Measurements from ENCODE around the gene RNF157. TPM values are rescaled to one million over a fixed set of nuclear protein-coding genes. Genes with fewer than 3 reads are reported as not detected.

RNF157 gene
- total and polyA plus RNA-seq, 12 donors = 2.3 to 6.1 (median 4.5) TPM

DNA sequence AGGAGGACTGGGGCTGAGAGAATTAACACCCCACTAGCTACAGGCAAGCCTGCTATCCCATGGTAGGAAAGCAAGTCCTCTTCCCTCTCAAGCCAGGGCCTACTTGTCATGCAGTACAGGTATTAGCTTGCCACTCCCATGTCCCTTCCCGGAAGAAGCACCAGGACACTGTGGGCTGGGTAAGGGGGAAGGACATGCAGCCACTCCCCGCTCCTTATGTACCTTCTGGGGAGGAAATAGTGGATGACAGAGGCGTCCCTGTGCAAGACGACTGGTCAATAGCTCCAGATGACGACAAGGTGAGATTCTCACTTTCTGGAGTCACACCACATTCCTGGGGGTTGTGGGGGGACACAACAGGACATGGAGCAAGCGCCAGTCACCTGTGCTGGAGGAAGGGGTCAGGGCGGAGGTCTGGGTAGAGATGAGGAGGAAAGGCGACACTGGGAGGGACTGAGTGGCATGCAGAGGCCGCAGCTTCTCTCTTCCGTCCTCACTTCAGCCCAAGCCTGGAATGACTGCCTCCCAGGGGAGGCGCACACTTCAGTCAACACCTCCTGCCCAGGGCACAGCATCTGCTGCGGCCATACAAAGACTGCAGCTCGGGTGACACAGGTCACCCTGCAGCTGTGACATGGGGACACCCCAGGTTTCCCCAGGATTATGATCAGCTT, 84.2 kb downstream of the RNF157 start:
- Histone ChIP-seq H3K4me3 (no peak overlapping the region), H3K27me3 (no peaks in the 10 kb centered on the region), H3K4me1 (replicated peaks in 1 of 2) (no peaks in the 10 kb centered on the region), H3K36me3 (replicated peaks in 1 of 2) (no peaks in the 10 kb centered on the region), H3K9me3 (replicated peaks in 1 of 3) (no peaks in the 10 kb centered on the region), H3K27ac (no peak overlapping the region)
- 79 to 93% (median 87%) methylated on average over 12 to 13 of the region's 13 CpGs for WGBS, 4 donors
- TF ChIP-seq, protein P1, sequence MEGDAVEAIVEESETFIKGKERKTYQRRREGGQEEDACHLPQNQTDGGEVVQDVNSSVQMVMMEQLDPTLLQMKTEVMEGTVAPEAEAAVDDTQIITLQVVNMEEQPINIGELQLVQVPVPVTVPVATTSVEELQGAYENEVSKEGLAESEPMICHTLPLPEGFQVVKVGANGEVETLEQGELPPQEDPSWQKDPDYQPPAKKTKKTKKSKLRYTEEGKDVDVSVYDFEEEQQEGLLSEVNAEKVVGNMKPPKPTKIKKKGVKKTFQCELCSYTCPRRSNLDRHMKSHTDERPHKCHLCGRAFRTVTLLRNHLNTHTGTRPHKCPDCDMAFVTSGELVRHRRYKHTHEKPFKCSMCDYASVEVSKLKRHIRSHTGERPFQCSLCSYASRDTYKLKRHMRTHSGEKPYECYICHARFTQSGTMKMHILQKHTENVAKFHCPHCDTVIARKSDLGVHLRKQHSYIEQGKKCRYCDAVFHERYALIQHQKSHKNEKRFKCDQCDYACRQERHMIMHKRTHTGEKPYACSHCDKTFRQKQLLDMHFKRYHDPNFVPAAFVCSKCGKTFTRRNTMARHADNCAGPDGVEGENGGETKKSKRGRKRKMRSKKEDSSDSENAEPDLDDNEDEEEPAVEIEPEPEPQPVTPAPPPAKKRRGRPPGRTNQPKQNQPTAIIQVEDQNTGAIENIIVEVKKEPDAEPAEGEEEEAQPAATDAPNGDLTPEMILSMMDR (IDR thresholded peaks at IDR 0.05) = no peak
- no peak for TF ChIP-seq POLR2A (IDR thresholded peaks at IDR 0.05)
- peak in 1 of 7 donors; percentile 12 for DNase-seq
- intact Hi-C loops (cut with DNase I) = no loop called here

DNA sequence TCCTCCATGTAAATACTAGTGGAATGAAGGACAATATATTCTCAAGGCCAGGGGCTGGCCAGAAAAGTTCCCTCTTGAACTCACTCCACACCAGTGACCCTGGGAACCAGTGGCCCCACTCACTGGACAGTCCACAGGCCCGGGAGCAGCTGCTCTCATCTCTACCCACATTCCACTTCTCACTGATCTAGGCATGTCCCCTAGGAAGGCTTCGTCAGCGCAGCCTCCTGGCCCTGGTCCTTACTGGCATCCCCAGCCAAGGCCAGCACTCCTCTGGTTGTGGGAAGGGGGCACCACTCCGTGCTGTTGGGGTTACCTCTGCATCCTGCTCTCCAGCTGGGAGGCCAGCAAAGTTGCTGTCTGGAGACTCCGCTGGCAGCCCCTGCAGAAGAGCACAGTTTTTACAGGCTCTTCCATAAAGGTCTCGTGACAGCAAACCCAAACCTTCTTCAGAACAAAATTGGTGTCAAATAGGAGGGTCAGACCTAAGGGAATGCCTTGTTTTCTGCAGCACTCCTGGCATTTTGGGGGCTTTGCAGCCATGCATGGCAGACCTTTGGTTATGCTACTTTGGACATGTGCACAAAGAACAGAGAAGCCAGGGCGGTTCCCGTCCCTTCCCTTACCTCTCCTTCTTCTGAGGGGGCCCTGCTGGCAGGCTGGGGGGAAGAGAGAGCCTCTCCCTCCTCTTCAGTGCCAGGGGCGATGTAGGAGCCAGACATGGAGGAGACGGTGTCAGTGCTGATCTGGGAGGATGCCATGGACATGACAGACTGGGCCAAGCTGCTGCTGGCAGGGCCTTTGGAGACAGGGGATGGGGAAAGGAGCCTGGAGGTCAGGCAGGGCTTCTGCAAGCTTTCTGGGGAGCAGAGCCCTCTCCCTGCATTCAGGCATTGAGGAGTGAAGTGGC, 85.1 kb downstream of the RNF157 start:
- WGBS, 4 donors = 81 to 89% (median 87%) methylated on average over 7 to 10 of the region's 10 CpGs
- DNase-seq = peak in 1 of 7 donors; percentile 10
- Histone ChIP-seq H3K36me3 (replicated peaks in 1 of 2) (no peaks in the 10 kb centered on the region), H3K27ac (no peak overlapping the region), H3K27me3 (no peaks in the 10 kb centered on the region), H3K4me1 (replicated peaks in 1 of 2) (no peaks in the 10 kb centered on the region), H3K4me3 (no peak overlapping the region), H3K9me3 (replicated peaks in 1 of 3) (no peaks in the 10 kb centered on the region)
- TF ChIP-seq POLR2A (IDR thresholded peaks at IDR 0.05) = no peak
- TF ChIP-seq, protein P1 (IDR thresholded peaks at IDR 0.05) = no peak
- intact Hi-C loops (cut with DNase I) = no loop called here

DNA sequence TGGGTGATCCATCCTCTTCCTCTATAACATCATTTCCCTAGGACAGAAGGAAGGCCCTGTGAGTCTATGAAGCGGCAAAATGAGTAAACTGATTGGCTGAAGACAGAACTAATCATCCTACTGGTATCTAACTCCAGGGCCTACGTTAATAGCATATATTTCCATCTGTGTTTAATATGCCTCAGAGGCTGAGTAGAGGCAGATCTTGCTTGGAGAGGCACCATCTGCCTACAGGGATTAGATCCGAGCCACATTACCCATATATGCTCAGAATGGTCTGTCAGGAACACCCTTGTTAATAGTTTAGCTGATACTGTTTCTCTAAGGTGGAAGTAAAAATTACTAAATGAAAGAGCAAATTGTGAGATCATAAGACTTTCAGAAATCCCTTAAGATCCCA, 86.0 kb downstream of the RNF157 start:
- no peaks in the 10 kb centered on the region for H3K4me1 ChIP-seq (replicated peaks in 1 of 2)
- intact Hi-C loops (cut with DNase I) = no loop called here
- H3K36me3 ChIP-seq (replicated peaks in 1 of 2) = no peaks in the 10 kb centered on the region
- no peak overlapping the region for H3K4me3 ChIP-seq
- no peaks in the 10 kb centered on the region for H3K27me3 ChIP-seq
- TF ChIP-seq, protein P1 (IDR thresholded peaks at IDR 0.05) = no peak
- TF ChIP-seq POLR2A (IDR thresholded peaks at IDR 0.05) = no peak
- WGBS, 4 donors = 92 to 96% (median 94%) methylated on average over 3 of the region's 3 CpGs
- DNase-seq = no peak
- no peaks in the 10 kb centered on the region for H3K9me3 ChIP-seq (replicated peaks in 1 of 3)
- H3K27ac ChIP-seq = no peak overlapping the region

DNA sequence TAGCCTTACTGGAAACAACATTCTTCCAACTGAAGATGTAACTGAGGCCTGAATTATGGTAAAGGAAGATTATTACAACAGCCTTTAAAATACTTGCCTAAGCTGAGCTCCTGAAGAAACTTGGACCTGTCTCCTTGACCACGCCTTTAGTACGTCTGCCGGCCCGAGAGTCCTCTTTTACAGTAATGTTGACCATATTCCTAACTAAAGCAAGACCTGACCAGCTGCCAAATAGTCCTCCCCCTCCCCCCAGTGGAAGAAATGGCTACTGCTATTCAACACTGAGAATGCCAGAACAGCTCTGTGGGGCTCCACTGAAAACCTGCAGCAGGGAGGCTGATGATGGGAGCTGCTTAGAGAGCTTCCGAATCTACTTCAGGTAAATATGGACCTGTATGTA, 86.7 kb downstream of the RNF157 start:
- H3K4me1 ChIP-seq (replicated peaks in 1 of 2) = no peaks in the 10 kb centered on the region
- TF ChIP-seq, protein P1 (IDR thresholded peaks at IDR 0.05) = no peak
- TF ChIP-seq POLR2A (IDR thresholded peaks at IDR 0.05) = no peak
- no peaks in the 10 kb centered on the region for H3K27me3 ChIP-seq
- WGBS, 4 donors = 85 to 93% (median 89%) methylated on average over 4 to 5 of the region's 5 CpGs
- H3K4me3 ChIP-seq = no peak overlapping the region
- DNase-seq = no peak
- no peak overlapping the region for H3K27ac ChIP-seq
- intact Hi-C loops (cut with DNase I) = no loop called here
- H3K36me3 ChIP-seq (replicated peaks in 1 of 2) = no peaks in the 10 kb centered on the region
- H3K9me3 ChIP-seq (replicated peaks in 1 of 3) = no peaks in the 10 kb centered on the region

Data from adrenal gland (tissue), 12 donors.